HG02678 (cell line): ENCODE data around the gene CD99.
"Not testable (repeated sequence)": the region's sequence is repeated elsewhere in the genome, so short reads cannot be mapped to it uniquely, and the experiment has no call there.

ENCODE experiments used
- ATAC-seq: cut with Tn5 transposase; IDR thresholded peaks from one replicate; pipeline ENCODE4 v1.9.1; 2021; ENCODE audit warnings: mild to moderate bottlenecking, moderate library complexity; ENCODE audit not compliant: unreplicated experiment

CD99 gene

GRCh38 chrX:2719774-2720447 is 28.8 kb downstream of the CD99 start:
- ATAC-seq, result no peak

DNA sequence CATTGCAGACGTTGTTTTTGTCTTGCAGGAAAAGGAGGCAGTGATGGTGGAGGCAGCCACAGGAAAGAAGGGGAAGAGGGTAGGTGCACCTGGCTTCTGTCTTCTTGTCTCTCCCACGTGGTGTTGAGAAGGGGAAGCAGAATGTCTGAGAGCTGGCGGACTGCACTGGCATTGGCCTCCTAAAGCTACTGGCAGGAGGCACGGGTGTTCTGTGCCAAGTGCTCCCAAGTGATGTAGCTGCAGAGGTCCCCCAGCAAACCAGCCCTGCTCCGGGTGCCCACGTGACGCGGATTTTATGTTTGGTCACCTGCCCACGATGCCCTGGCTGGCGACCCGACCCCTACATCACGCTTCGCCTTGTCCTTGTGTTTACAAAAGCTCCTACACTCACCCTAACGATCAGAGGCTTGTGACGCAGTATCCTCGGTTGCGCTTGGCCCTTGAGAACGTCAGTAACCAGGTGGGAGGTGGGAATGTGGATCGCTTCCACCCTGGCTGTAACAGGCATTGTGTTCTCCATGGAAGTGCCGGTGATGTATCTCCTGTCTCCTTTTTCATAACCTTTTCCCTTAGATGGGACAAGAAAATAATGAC is 32.3 kb downstream of the CD99 start:
- no peak for ATAC-seq

DNA sequence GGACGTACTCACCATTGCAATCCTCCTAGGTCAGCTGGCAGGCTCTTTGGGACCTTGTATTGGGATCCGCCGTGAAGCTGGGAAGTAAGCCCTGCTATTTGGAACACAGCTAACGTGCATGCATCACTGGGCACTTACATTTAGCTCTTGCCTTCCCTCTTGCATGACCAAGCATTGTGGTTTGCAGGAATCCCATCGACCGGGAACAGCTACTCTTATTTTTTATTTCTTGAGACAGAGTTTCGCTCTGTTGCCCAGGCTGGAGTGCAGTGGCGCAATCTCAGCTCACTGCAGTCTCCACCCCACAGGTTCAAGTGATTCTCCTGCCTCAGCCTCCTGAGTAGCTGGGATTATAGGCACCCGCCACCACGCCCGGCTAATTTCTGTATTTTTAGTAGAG is 36.2 kb downstream of the CD99 start:
- ATAC-seq, result not testable (repeated sequence)

- no peak for ATAC-seq
Observed at GRCh38 chrX:2732076-2732475, 41.0 kb downstream of the CD99 start.

DNA sequence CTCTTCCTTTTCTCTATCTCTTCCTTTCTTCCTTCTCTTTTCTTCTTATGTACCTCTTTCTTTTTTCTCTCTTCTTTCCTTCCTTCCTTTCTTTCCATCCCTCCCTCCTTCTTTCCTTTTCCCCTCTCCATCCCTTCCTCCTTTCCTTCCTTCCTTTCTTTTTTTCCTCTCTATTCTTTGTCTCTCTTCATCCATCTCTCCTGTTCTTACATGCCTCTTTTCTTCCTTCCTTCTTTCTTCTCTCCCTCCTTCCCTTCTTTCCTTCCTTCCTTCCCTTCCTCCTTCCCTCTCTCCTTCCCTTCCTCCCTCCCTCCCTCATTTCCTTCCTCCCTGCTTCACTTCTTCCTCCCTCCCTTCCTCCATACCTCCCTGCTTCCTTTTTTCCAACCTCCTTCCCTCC is 41.6 kb downstream of the CD99 start:
- ATAC-seq, result no peak

DNA sequence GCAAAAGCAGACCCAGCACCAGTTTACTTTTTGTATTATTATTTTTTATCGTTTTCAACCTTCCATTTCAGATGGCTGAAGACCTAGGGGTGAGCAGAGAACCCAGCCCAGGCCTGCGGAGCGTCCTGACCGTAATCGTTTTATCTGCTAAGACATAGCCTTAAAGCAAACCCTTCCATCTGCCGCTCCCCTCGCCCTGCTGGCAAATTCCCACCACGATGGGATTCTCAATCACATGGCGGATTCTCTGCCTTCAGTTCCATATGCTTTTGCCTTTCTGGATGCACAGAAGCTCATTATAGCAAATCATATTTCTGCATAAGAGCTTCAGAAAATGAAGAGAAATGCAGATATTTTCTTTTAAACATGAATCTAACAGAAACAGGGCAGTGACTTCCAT is 42.2 kb downstream of the CD99 start:
- no peak for ATAC-seq

DNA sequence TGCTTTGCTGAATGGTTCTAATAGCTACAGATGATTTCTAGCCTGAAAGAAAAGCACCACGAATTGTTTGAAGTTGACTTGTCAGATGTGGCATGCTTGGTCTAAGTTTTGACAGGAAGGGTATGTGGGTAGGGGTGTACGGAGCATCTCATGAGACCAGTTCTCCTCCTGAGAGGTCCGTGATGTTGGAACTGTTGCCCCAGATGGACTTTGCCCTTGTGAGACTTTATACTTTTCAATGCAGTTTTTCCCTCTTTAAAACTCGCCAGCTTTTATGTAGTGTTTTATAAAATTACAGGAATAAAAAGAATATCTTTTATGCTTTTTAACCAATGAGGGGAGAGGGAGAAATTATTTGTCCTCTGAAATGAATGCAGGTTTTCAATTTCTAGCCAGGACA is 44.2 kb downstream of the CD99 start:
- no peak for ATAC-seq

DNA sequence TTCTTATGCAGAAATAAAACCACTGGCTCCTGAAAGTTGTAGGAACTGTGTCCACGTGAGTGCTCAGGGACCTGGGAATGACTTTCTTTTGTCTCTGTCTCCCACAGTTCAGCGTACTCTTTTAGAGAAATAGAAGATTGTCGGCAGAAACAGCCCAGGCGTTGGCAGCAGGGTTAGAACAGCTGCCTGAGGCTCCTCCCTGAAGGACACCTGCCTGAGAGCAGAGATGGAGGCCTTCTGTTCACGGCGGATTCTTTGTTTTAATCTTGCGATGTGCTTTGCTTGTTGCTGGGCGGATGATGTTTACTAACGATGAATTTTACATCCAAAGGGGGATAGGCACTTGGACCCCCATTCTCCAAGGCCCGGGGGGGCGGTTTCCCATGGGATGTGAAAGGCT is 49.6 kb downstream of the CD99 start:
- ATAC-seq, result no peak

DNA sequence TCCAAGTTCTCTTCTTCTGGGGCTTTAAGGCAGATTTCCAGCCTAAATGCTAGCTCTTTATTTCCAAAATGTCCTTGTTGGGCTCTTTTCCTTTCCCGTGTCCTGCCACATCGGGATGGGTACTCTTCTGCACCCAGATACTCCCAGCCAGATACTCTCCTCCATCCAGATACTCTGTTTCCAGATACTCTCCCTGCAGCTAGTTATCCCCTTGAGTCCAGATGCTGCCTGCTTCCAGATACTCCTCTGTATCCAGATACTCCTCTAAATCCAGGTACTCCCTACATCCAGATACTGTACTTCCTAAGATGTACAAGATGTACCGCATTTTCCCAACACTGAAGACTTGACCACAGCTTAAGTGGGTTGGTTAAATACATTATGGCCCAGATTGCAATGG is 50.3 kb downstream of the CD99 start:
- no peak for ATAC-seq

DNA sequence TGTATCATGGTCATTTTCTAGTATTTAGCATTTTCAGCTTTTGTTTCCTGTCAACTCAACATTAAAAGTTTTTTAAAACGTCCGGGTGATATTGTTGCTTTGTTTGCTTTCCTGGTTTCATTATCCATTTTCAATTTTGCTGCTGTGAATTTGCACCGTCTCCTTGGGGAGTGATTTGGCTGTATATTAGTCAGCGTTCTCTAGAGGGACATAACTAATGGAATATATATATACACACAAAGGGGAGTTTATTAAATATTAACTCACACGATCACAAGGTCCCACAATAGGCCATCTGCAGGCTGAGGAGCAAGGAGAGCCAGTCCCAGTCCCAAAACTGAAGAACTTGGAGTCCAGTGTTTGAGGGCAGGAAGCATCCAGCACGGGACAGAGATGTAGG is 55.2 kb downstream of the CD99 start:
- ATAC-seq, result not testable (repeated sequence)

DNA sequence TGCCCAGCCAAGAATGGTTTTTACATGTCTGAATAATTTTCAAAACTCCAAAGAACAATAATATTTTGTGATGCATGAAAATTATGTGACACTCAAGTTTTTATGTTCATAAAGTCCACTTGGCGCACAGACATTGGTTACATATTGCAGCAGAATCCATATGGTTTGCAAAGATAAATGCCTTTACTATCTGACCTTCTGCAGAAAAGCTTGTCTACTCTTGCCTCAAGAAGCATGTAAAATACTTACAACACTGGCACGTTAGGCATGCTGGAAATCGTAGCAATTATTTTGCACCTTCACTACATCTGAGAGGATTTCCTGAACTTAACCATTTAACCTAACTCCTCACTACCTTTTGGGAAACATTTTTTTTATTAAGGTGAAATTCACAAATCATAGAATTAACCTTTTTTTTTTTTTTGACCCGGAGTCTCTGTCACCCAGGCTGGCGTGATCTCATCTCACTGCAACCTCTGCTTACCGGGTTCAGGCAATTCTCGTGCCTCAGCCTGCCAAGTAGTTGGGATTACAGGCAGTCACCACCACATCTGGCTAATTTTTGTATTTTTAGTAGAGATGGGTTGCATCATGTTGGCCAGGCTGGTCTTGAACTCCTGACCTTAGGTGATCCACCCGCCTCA is 57.2 kb downstream of the CD99 start:
- ATAC-seq, result no peak

DNA sequence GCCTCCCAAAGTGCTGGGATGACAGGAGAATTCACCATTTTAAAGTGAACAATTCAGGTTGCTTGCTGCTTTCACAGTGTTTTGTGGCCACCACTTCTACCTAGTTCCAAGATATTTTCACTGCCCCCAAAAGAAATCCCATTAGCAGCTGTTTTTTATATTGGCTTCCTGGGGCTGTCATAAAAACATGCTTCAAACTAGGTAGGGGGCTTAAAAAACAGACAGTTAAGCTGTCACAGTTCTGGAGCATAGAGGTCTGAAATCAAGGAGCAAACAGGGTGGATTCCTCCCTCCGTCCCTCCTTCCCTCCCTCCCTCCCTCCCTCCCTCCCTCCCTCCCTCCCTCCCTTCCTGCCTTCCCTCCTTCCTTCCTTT is 57.7 kb downstream of the CD99 start:
- no peak for ATAC-seq

DNA sequence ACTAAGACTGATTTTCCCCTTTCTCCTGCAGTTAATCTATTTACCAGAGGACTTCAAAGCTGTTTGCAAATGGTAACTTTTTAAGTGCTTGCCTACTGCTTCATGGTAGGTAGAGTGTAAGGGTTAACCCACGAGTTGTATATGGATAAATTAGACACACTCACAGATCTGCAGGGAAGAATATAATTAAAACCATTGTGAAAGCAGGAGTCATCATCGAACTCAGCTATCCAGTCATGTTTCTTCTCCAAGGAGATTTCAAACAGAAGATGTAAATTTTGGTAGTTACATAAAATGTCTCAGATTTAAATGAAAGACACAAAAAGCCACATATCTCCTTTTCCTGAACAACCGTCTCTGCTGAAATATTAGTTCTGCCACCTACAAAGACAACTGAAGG is 60.2 kb downstream of the CD99 start:
- no peak for ATAC-seq

- not testable (repeated sequence) for ATAC-seq
Observed at GRCh38 chrX:2751874-2752300, 60.8 kb downstream of the CD99 start, which contains the start of gene XG. XG (plus strand) TSS chrX:2752040; CDS start chrX:2752275, 235 bp downstream.

- ATAC-seq, result not testable (repeated sequence)
Observed at GRCh38 chrX:2752441-2752840, 61.3 kb downstream of the CD99 start.

DNA sequence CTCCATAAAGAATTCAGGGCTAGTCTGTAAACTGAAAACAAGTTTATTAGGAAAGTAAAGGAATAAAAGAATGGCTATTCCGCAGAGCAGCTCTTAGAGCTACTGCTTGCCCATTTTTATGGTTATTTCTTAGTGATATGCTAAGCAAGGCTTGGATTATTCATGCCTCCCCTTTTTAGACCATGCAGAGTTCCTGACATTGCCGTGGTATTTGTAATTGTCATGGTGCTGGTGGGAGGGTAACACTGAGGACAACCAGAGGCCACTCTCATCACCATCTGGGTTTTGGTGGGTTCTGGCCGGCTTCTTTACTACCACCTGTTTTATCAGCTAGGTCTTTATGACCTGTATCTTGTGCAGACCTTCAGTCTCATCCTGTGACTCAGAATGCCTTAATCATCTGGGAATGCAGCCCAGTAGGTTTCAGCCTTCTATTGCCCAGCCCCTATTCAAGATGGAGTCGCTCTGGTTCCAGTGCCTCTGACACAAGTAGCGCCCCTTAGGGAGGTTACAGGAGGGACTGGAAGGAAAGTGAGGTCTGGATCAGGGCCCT is 64.1 kb downstream of the CD99 start:
- not testable (repeated sequence) for ATAC-seq

DNA sequence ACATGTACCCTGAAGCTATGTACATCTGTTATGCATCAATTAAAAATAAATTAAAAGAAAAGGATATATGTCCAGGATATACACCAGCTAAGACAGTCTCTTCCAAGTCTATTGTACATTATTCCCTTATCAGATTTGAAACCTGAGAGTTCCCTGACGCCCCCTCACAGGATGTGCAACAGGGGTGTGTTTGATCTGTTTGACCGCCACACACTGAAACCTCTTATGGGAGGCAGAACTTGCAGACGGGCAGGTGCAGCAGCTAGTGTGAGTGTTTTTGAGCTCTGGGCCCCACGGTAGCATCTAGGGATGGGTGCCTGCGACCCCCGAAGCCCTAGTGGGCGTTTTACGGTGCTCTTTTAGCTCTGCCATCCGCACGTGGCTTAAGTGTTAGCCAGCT is 65.5 kb downstream of the CD99 start:
- no peak for ATAC-seq

GRCh38 chrX:2761246-2761645 is 70.2 kb downstream of the CD99 start:
- ATAC-seq, result no peak

DNA sequence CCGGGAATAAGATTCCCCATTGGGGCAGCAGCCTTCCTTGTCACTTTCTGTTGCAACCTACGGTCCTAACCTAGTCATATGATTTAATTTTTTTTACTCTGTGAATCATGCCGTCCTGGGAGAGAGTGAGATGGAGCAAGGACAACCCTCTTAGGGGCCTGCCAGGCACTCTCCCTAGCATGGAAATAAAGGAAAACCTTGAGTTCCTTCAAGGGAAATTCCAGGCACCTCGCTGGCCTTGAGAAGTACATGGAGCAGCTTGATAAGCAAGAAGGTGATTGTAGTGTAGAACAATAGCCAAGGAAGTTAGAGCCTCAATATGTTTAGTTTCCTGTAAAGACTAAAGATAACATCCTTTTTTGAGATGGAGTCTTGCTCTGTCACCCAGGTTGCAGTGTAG is 71.6 kb downstream of the CD99 start:
- not testable (repeated sequence) for ATAC-seq

DNA sequence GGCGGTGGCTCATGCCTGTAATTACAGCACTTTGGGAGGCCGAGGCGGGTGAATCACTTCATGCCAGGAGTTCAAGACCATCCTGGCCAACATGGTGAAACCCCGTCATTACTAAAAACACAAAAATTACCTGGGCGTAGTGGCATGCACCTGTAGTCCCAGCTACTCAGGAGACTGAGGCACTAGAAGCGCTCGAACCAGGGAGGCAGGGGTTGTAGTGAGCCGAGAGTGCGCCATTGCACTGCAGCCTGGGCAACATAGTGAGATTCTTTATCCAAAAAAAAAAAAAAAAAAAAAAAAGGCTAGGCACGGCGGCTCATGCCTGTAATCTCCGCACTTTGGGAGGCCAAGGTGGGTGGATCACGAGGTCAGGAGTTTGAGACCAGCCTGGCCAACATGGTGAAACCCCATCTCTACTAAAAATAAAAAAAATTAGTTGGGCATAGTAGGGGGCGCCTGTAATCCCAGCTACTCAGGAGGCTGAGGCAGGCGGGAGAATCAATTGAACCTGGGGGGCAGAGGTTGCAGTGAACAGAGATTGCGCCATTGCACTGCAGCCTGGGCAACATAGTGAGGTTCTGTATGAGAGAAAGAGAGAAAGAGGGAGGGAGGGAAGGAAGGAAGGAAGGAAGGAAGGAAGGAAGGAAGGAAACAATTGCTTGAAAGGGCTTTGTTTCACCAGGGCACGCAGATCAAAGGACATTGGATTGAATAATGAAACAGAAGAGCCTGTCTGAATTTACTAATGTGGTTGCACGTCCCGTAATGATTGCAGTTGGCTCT is 73.9 kb downstream of the CD99 start:
- not testable (repeated sequence) for ATAC-seq

- ATAC-seq, result no peak
Observed at GRCh38 chrX:2765549-2765830, 74.4 kb downstream of the CD99 start.
